Neuronal stem cell (in vitro differentiated cells): Measurements from ENCODE around the gene CMTM2.

ENCODE experiments used
- DNase-seq: peaks from one replicate; pipeline ENCODE4 v3.0.0-alpha.2; 2013; ENCODE audit warnings: low spot score
- H2AFZ ChIP-seq: one replicate; pipeline ENCODE4 v1.6.1; 2013; ENCODE audit warnings: mild to moderate bottlenecking, low read length, inconsistent platforms
- H2AK5ac ChIP-seq: 2 replicates; pipeline ENCODE4 v1.6.1; 2013; ENCODE audit warnings: low read depth, mild to moderate bottlenecking, inconsistent platforms, low read length, moderate library complexity, mixed read lengths
- H2BK120ac ChIP-seq: 2 replicates; pipeline ENCODE4 v1.6.1; 2013; ENCODE audit warnings: low read depth, mild to moderate bottlenecking, inconsistent platforms, low read length, moderate library complexity, mixed read lengths
- H2BK12ac ChIP-seq: one replicate; pipeline ENCODE4 v1.6.1; 2013; ENCODE audit warnings: low read length, inconsistent platforms
- H2BK15ac ChIP-seq: 2 replicates; pipeline ENCODE4 v1.6.1; 2013; ENCODE audit warnings: mild to moderate bottlenecking, low read length, inconsistent platforms, mixed read lengths
- H2BK5ac ChIP-seq: one replicate; pipeline ENCODE4 v1.6.1; 2013; ENCODE audit warnings: inconsistent platforms, mild to moderate bottlenecking, low read length, moderate library complexity
- H3K14ac ChIP-seq: one replicate; pipeline ENCODE4 v1.6.1; 2013; ENCODE audit warnings: low read length, inconsistent platforms
- H3K18ac ChIP-seq: 2 replicates; pipeline ENCODE4 v1.6.1; 2013; ENCODE audit warnings: low read length, inconsistent platforms
- H3K23ac ChIP-seq: 2 replicates; pipeline ENCODE4 v1.6.1; 2013; ENCODE audit warnings: low read depth, mild to moderate bottlenecking, mixed read lengths, low read length, inconsistent platforms; ENCODE audit not compliant: poor library complexity
- H3K27ac ChIP-seq: replicated peaks from 3 replicates; pipeline ENCODE4 v1.5.1; 2013; ENCODE audit warnings: low read length, inconsistent platforms
- H3K27me3 ChIP-seq, 3 experiments: 2 replicates each; pipeline ENCODE4 v1.6.1; 2013; ENCODE audit warnings: low read length in 3 of 3, mild to moderate bottlenecking in 2 of 3, inconsistent platforms in 1 of 3, low read depth in 1 of 3, mixed read lengths in 1 of 3, moderate library complexity in 1 of 3; ENCODE audit not compliant: control insufficient read depth in 3 of 3, insufficient read depth in 3 of 3
- H3K36me3 ChIP-seq, 2 donors: replicated peaks in 1 of 2; 2 replicates each; pipeline ENCODE4 v1.6.1; 2013; ENCODE audit warnings: low read length in 2 of 2; ENCODE audit not compliant: control insufficient read depth in 2 of 2, insufficient read depth in 2 of 2
- H3K4ac ChIP-seq: 2 replicates; pipeline ENCODE4 v1.6.1; 2013; ENCODE audit warnings: inconsistent platforms, mild to moderate bottlenecking, low read length, moderate library complexity
- H3K4me1 ChIP-seq, 2 donors: 1 replicate in 1 of 2; 2 replicates in 1 of 2; pipeline ENCODE4 v1.6.1; 2013; ENCODE audit warnings: low read length in 2 of 2, low read depth in 1 of 2; ENCODE audit not compliant: control insufficient read depth in 2 of 2, insufficient read depth in 1 of 2
- H3K4me2 ChIP-seq: one replicate; pipeline ENCODE4 v1.6.1; 2013; ENCODE audit warnings: mild to moderate bottlenecking, low read length, inconsistent platforms; ENCODE audit not compliant: insufficient read depth, poor library complexity, severe bottlenecking
- H3K4me3 ChIP-seq, 2 donors: 2 replicates each; pipeline ENCODE4 v1.5.1; 2013; ENCODE audit warnings: low read length in 2 of 2, mild to moderate bottlenecking in 2 of 2, inconsistent platforms in 1 of 2, moderate library complexity in 1 of 2
- H3K79me1 ChIP-seq: one replicate; pipeline ENCODE4 v1.6.1; 2013; ENCODE audit warnings: low read depth, mild to moderate bottlenecking, inconsistent platforms, low read length, moderate library complexity
- H3K9ac ChIP-seq: one replicate; pipeline ENCODE4 v1.6.1; 2013; ENCODE audit warnings: mild to moderate bottlenecking, low read depth, low read length, inconsistent platforms; ENCODE audit not compliant: poor library complexity
- H3K9me3 ChIP-seq, 2 donors: replicated peaks in 1 of 2; 2 replicates each; pipeline versions ENCODE3 to v1.6.1; 2013; ENCODE audit warnings: low read length in 2 of 2, mild to moderate bottlenecking in 2 of 2, inconsistent platforms in 1 of 2, low read depth in 1 of 2, mixed read lengths in 1 of 2, moderate library complexity in 1 of 2; ENCODE audit not compliant: control insufficient read depth in 2 of 2, insufficient read depth in 1 of 2
- H4K8ac ChIP-seq: one replicate; pipeline ENCODE4 v1.6.1; 2013; ENCODE audit warnings: low read depth, mild to moderate bottlenecking, inconsistent platforms, low read length, moderate library complexity
- H4K91ac ChIP-seq: one replicate; pipeline ENCODE4 v1.6.1; 2013; ENCODE audit warnings: low read length, low read depth, mild to moderate bottlenecking, inconsistent platforms; ENCODE audit not compliant: poor library complexity
- WGBS, 2 donors: extraction: QIAGEN DNeasy Blood & Tissue Kit; methylation state at CpG; one replicate each; pipeline ENCODE4 v1.1.7; 2013; ENCODE audit warnings: missing lambda C conversion rate in 2 of 2, mixed read lengths in 1 of 2; ENCODE audit not compliant: insufficient read length in 2 of 2, insufficient replicate concordance in 1 of 2; ENCODE audit errors: extremely low coverage in 2 of 2; 5-methylcytosine and 5-hydroxymethylcytosine counted together

CMTM2 gene

GRCh38 chr16:66551788-66552285 lies 27.4 kb upstream of the CMTM2 start:
- H2AK5ac ChIP-seq, result no peak overlapping the region
- no peak overlapping the region for H3K14ac ChIP-seq
- peak overlapping the region; percentile 85 for H3K9ac ChIP-seq
- WGBS, 2 donors, result no CpG with 5 or more reads among the region's 8 CpGs
- H2AFZ ChIP-seq, result peak overlapping the region; percentile 93
- no peak overlapping the region for H2BK120ac ChIP-seq
- peak overlapping the region; percentile 78 for H3K4me2 ChIP-seq
- peaks cover 8 to 11% of the 10 kb centered on the region in 2 donors for H3K4me1 ChIP-seq
- peak overlapping the region; percentile 15 for H2BK5ac ChIP-seq
- no peak for DNase-seq
- peak overlapping the region; percentile 70 for H3K23ac ChIP-seq
- H3K36me3 ChIP-seq, result peaks cover 0 to 8% of the 10 kb centered on the region in 2 donors
- no peak overlapping the region for H4K91ac ChIP-seq
- H3K9me3 ChIP-seq, result peaks cover 3 to 12% of the 10 kb centered on the region in 2 donors
- H4K8ac ChIP-seq, result no peak overlapping the region
- no peaks in the 10 kb centered on the region for H3K27me3 ChIP-seq
- H3K79me1 ChIP-seq, result no peaks in the 10 kb centered on the region
- no peak overlapping the region for H3K4ac ChIP-seq
- peak overlapping the region; percentile 89 for H2BK15ac ChIP-seq
- peak overlapping the region; percentile 100 for H3K18ac ChIP-seq
- peak overlapping the region; percentile 57 to 75 for H3K4me3 ChIP-seq
- H3K27ac ChIP-seq, result no peak overlapping the region
- no peak overlapping the region for H2BK12ac ChIP-seq

DNA sequence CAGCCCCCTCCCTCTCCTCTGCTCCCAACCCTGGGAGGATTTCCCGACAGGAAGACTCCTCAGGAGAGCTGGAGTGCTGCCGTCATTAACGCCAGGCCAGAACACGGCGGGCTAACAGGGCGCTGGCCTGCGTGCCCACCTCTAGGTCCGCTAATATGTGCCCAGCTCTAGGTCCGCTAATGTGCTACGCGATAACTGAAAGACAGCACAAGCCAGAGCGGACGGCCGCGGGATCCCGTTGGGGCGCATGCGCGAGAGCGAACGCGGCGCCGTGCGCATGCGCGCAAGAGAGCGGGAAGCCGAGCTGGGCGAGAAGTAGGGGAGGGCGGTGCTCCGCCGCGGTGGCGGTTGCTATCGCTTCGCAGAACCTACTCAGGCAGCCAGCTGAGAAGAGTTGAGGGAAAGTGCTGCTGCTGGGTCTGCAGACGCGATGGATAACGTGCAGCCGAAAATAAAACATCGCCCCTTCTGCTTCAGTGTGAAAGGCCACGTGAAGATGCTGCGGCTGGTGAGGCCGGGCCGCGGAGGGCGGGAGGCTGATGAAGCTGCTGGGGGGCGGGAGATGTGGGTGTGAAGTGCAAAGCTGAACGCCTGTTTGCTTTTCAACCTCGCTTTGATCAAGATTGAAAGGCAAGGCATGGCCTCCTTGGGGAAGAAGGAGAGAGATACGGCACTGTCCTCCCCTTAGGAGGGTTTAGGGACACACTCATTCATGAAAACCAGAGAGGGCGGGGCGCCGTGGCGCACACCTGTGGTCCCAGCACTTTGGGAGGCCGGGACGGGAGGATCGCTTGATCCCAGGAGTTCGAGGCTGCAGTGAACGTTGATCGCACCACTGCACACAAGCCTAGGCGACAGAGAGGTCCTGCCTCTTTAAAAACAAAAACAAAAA lies 26.7 kb upstream of the CMTM2 start, which contains the start of gene CKLF:
Gene CKLF (plus strand): TSS at position 291 of the 892 bp plus-strand sequence. CDS start 140 bp downstream, at position 431.
- Histone ChIP-seq H3K14ac (no peak within 1 kb of the TSS), H3K9ac (peak within 1 kb of the TSS; percentile 89), H4K8ac (peak within 1 kb of the TSS; percentile 83), H3K36me3 (peaks cover 0 to 15% of the 10 kb centered on the region in 2 donors), H2AK5ac (peak within 1 kb of the TSS; percentile 95), H2BK5ac (peak within 1 kb of the TSS; percentile 15), H3K4ac (peak within 1 kb of the TSS; percentile 94), H3K9me3 (peaks cover 3 to 12% of the 10 kb centered on the region in 2 donors), H2BK15ac (peak within 1 kb of the TSS; percentile 89), H3K4me3 (peak within 1 kb of the TSS; percentile 57 to 76), H3K23ac (peak within 1 kb of the TSS; percentile 70), H3K27ac (no peak within 1 kb of the TSS), H2BK12ac (no peak within 1 kb of the TSS), H2AFZ (peak within 1 kb of the TSS; percentile 93), H2BK120ac (no peak within 1 kb of the TSS), H3K79me1 (no peaks in the 10 kb centered on the region), H3K4me2 (peak within 1 kb of the TSS; percentile 78), H4K91ac (no peak within 1 kb of the TSS), H3K27me3 (no peaks in the 10 kb centered on the region), H3K18ac (peak within 1 kb of the TSS; percentile 100), H3K4me1 (peaks cover 8 to 11% of the 10 kb centered on the region in 2 donors)
- no CpG with 5 or more reads among the region's 63 CpGs for WGBS, 2 donors
- peak; percentile 82 for DNase-seq

DNA sequence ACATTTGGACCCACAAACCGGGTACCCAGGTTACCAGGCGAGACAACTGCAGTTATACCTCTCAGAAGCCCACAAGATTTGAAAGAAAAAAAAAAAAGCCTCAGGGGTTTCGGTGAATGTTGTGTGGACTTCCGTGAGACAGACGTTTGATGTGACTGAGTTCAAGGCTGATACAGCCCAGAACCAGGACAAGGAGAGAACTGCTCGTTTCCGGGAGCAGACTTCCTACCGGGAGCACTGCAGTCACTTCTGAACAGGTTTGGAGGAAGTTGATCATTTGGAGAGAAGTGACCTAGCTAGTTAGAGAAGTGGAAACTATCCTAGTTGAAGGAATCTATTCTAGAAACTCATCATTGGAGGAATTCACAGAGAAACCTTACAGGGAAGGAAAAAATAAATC lies 26.0 kb upstream of the CMTM2 start:
- peaks cover 3 to 12% of the 10 kb centered on the region in 2 donors for H3K9me3 ChIP-seq
- H3K18ac ChIP-seq, result no peak overlapping the region
- no peak overlapping the region for H3K23ac ChIP-seq
- no peak for DNase-seq
- no peak overlapping the region for H2AFZ ChIP-seq
- no peak overlapping the region for H4K91ac ChIP-seq
- no peak overlapping the region for H3K9ac ChIP-seq
- no peaks in the 10 kb centered on the region for H3K27me3 ChIP-seq
- no peak overlapping the region for H2BK12ac ChIP-seq
- H3K36me3 ChIP-seq, result peaks cover 0 to 21% of the 10 kb centered on the region in 2 donors
- H2BK5ac ChIP-seq, result no peak overlapping the region
- H3K14ac ChIP-seq, result no peak overlapping the region
- no peak overlapping the region for H4K8ac ChIP-seq
- H2BK15ac ChIP-seq, result no peak overlapping the region
- H3K4me1 ChIP-seq, result peaks cover 8 to 11% of the 10 kb centered on the region in 2 donors
- no CpG with 5 or more reads among the region's 8 CpGs for WGBS, 2 donors
- H2BK120ac ChIP-seq, result no peak overlapping the region
- H2AK5ac ChIP-seq, result no peak overlapping the region
- H3K4me3 ChIP-seq, result peak overlapping the region in 1 of 2 donors; percentile 57
- H3K4me2 ChIP-seq, result no peak overlapping the region
- H3K4ac ChIP-seq, result no peak overlapping the region
- H3K27ac ChIP-seq, result no peak overlapping the region
- H3K79me1 ChIP-seq, result no peaks in the 10 kb centered on the region

DNA sequence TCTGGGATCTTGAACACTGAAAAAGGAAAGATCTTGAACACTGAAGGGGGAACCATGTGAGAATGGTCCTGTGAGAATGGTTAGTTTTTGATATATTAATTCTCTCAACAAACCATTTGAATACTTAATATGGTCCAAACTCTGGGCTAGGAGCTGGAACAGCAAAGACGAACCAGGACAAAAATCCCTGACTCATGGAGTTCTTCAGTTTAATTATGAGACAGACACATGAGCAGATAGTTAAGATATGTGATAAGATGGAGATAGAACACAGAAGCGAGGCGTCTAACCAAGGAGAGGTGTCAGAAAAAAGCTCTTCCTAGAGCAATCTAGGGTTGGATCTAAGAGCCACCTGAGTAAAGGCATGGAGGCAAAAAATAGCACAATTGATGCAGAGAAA lies 25.2 kb upstream of the CMTM2 start:
- Histone ChIP-seq H3K9ac (no peak overlapping the region), H2BK5ac (no peak overlapping the region), H3K27ac (no peak overlapping the region), H4K91ac (no peak overlapping the region), H4K8ac (no peak overlapping the region), H3K4me3 (no peak overlapping the region), H3K4me2 (no peak overlapping the region), H2AFZ (no peak overlapping the region), H3K9me3 (peaks cover 3 to 12% of the 10 kb centered on the region in 2 donors), H3K27me3 (no peaks in the 10 kb centered on the region), H2AK5ac (no peak overlapping the region), H2BK120ac (no peak overlapping the region), H3K79me1 (no peaks in the 10 kb centered on the region), H3K18ac (no peak overlapping the region), H3K14ac (no peak overlapping the region), H3K4me1 (peaks cover 8 to 10% of the 10 kb centered on the region in 2 donors), H2BK15ac (no peak overlapping the region), H3K4ac (no peak overlapping the region), H2BK12ac (no peak overlapping the region), H3K23ac (no peak overlapping the region), H3K36me3 (peaks cover 2 to 28% of the 10 kb centered on the region in 2 donors)
- DNase-seq, result no peak
- no CpG with 5 or more reads among the region's 3 CpGs for WGBS, 2 donors
